Kidney glomerular epithelial cell (primary cell): Measurements from ENCODE around the gene CNTNAP5.

Experiments
- DNase-seq: peaks from one replicate; lab custom pipeline; 2025; lab: John Stamatoyannopoulos, UW

The CNTNAP5 gene

DNA sequence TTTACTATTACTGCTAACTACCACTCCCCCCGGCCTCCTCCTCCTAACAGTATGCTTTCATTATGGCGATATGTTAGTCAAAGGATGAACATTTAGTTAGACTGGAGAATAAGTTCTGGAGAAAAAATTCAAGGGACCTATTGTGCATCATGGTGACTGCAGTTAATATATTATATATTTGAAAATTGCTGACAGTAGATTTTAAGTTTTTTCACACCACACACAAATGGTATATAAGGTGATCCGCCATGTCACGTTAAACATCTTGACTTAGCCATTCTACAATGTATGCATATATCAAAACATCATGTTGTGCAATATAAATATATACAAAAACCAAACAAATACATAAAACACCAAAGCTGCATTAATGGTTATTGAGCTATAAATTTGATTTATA lies 873.7 kb downstream of the CNTNAP5 start:
- DNase-seq: no peak

DNA sequence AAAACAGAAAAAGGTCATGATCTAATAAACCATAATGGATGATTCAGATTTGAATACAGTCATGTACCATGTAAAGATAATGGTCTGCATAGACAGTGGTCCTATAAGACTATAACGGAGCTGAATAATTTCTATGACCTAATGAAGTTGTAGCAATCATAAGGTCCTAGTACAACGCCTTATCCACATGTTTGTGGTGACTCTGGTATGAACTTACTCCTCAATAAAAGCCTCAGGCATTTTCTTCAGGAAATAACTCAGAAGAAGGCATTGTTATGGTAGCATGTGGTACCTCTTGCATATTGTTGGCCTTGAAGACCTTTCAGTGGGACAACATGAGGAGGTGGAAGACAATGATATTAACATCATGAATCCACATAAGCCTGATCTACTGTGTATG lies 883.3 kb downstream of the CNTNAP5 start:
- no peak for DNase-seq

GRCh38 chr2:124911560-124911959 lies 886.5 kb downstream of the CNTNAP5 start:
- no peak for DNase-seq

DNA sequence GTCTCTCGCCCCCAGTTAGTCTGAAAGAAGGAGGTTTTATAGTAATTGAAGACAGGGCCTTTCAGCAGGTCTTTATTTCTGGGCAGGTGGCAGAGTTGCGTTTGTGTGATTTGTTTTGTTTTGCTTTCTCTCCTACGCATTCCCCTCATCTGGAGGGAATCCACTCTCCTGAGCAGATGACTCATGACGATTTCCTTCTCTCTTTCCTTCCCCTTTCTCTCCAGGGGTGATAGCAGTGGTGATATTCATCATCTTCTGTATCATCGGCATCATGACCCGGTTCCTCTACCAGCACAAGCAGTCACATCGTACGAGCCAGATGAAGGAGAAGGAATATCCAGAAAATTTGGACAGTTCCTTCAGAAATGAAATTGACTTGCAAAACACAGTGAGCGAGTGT lies 888.8 kb downstream of the CNTNAP5 start:
- peak; percentile 58 for DNase-seq

DNA sequence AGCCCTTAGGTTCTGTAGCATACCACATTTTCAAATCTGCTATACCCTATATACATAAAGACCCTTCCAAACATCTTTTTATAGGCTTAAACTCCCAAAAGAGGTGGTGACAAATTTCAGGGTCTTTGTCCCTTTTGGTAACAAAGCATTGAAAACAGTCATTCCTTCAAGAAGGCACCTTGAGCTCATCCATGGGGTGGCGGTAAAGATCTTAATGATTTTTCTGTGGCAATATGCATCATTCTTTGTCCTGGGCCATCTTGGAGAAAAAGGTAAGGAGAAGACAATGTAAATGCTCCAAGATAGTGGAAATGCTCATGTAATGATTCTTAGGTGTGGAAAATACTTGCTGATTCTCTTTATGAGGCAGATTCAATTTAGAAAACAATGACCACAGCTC lies 890.5 kb downstream of the CNTNAP5 start:
- DNase-seq: no peak

- no peak for DNase-seq
Measured at GRCh38 chr2:124919296-124919695, 894.2 kb downstream of the CNTNAP5 start.

- no peak for DNase-seq
Measured at GRCh38 chr2:124920448-124920847, 895.4 kb downstream of the CNTNAP5 start.

DNA sequence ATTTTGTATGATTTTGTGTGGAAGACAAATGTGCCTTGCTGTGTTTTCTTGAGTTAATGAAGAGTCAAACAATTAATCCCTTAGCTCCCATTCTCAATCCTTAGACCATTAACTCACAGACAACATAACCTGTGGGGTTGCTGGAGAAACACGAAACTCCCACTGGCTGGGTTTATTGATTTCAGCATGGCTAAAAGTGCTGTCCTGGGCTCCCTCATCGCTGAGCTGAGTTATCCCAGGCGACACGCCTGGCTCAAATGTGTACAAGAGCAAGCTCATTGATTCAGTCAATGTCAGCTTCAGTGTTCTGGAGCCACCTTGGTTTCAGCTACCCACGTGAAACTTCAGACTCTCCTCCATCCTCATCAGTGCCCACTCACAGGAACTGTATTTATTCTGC lies 896.1 kb downstream of the CNTNAP5 start:
- no peak for DNase-seq

DNA sequence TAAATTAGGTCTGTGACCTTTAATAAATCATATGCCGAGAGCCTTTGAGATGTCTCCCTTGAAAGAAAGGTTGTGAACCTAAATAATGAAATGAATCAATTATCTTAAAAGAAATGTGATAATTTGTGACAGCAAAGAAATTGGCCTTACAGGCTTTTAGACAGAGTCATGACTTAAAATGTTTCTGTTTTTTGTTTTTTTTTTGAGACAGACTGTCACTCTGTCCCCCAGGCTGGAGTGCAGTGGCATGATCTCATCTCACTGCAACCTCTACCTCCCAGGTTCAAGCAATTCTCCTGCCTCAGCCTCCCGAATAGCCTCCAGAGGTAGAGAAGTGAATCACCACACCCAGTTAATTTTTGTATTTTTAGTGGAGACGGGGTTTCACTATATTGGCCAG lies 898.0 kb downstream of the CNTNAP5 start:
- no peak for DNase-seq

- DNase-seq: no peak
Measured at GRCh38 chr2:124933883-124934282, 908.8 kb downstream of the CNTNAP5 start.

GRCh38 chr2:124953921-124954320 lies 928.8 kb downstream of the CNTNAP5 start:
- no peak for DNase-seq

DNA sequence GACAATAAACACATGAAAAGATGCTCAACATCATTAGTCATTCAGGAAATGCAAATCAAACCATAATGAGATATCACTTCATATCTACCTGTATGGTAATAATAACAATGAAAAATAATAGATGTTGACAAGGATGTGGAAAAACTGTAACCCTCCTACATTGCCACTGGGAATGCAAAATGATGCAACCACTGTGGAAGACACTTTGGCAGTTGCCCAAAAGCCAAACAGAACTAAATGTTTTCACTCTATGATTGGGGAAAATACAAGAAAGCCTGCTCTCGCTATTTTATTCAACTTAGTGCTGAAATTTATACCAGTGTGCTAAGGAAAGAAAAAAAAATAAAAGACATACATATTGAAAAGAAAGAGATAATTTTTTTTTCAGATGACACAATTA lies 934.5 kb downstream of the CNTNAP5 start:
- DNase-seq: no peak

GRCh38 chr2:124961132-124961531 lies 936.0 kb downstream of the CNTNAP5 start:
- no peak for DNase-seq
